Measurements from ENCODE around the gene PJVK. TPM values are rescaled to one million over a fixed set of nuclear protein-coding genes. Genes with fewer than 3 reads are reported as not detected.
"Not testable (repeated sequence)": the region's sequence is repeated elsewhere in the genome, so short reads cannot be mapped to it uniquely, and the experiment has no call there.

PJVK gene
- 0.15 TPM for polyA plus RNA-seq

DNA sequence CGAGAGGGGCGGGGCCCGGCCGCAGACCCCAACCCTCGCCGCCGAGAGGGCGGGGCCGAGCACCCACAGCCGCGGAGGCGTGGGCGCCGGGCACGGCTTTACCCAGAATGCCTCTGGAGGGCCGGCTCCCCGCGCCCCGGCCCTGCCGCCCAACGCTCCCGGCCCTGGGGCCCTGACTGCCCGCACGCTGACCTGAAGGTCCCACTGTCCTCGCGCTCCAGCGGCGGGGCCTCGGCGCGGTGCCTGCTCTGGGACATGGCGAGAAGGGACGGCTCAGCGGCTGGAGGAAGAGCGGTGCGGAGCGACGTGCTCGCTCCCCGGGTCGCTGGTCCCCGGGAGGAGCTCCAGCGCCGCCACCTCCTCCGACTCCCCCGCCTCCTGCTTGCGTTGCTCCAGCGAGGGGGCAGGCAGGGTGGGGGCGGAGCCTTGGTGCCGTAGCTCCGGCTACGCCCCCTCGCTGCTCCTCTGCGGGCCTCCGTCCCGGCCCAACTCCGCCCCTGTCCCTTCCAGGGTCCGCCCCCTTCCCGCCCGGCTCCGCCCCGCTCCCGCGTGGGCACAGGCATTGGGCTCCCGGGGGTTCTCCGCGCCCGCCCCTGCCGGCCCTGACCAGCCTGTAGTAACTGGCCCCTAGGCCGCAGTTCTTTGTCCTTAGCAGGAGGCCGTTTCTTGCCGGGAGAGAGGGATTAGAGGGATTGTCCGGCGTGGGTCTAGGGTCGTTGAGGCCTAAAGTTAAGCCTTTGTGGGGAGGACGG is at the start of gene PJVK, which contains the start of gene PRKRA:
Gene PJVK (plus strand): TSS at position 605 of the 752 bp plus-strand sequence. CDS start 2,032 bp downstream, outside the sequence.
Gene PRKRA (minus strand): TSS at position 402 of the 752 bp plus-strand sequence. CDS start 145 bp downstream, at position 257.
- Mint-ChIP-seq H3K4me3 (peak within 1 kb of the TSS; percentile 89 to 99 (median 94)), H3K27ac (peak within 1 kb of the TSS; percentile 88 to 98 (median 94)), H3K27me3 (no peaks in the 10 kb centered on the region), H3K9me3 (no peaks in the 10 kb centered on the region), H3K4me1 (peaks cover 17 to 27% (median 27%) of the 10 kb centered on the region in 3 donors), H3K36me3 (peaks cover 2% of the 10 kb centered on the region)

DNA sequence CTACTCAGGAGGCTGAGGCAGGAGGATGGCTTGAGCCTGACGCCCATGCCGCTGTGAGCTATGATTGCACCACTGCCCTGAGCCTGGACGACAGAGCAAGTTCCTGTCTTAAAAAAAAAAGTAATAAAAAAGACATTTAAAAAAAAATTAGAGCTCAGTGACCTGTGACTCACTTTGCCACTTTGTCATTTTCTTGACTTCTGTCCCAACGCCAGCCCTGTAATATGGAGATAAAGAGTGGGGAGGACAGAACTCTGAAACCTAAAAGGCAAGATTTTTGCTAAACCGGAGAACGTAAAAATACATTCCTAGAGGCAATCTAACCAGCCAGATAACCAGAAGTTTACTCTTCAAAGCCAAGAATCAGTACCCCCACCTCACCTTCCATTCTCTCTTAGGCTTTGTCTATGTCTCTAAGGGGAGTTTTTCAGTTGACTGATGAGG is 49.2 kb upstream of the PJVK start:
- Mint-ChIP-seq H3K27me3 (no peaks in the 10 kb centered on the region), H3K27ac (no peak overlapping the region), H3K4me3 (no peak overlapping the region), H3K36me3 (no peaks in the 10 kb centered on the region), H3K4me1 (peaks cover 0 to 5% (median 0%) of the 10 kb centered on the region in 3 donors), H3K9me3 (no peaks in the 10 kb centered on the region)

DNA sequence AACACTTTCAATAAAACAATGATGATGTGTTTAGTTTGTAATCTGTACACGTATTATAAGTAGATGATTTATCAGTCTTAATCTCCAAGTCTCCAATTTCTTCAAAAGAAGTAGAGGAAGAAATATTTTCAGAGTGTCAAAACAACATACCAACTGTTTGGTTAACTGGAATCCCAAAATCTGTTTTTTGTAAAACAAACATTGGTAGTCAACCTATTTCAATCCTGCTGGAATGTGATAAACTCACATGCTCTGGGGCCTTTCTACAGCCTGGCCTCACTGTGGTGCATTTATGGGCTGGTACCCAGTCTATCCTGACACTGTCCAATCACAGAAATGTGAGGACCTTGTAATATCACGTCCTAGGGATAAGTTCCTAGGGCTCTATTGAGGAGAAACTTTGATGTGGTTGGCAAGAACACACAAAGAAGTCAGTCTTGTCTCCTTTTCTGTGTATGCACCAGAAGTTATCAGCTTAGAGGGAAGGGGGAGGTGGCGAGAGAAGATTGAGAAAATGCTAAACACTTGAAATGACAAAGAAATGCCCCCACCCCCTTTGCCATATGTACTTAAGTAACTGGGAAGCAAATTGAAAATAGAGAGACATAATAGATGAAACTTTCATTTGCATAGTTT is 47.4 kb upstream of the PJVK start:
- peak overlapping the region in 1 of 3 donors; percentile 5 for H3K27ac Mint-ChIP-seq
- H3K4me3 Mint-ChIP-seq = no peak overlapping the region
- no peaks in the 10 kb centered on the region for H3K27me3 Mint-ChIP-seq
- H3K36me3 Mint-ChIP-seq = no peaks in the 10 kb centered on the region
- peaks cover 0 to 5% (median 0%) of the 10 kb centered on the region in 3 donors for H3K4me1 Mint-ChIP-seq
- no peaks in the 10 kb centered on the region for H3K9me3 Mint-ChIP-seq

DNA sequence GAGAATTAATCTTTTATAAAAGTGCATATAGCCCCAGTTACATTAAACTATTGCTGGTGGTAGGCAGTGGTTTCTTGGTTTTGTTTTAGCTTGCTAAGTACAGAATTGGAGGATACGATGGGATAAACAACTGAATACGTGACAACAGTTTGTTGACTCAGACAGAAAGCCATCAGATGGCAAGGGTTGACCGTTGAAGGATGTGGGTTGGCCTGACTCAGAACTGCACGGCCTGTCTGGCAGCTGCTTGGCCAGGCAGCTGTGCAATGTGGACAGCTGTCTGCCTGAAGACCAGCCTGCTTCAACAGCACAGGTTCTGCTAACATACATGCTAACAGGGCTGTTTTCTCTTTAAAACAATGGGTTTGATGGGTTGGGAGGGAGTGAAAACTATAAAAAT is 46.8 kb upstream of the PJVK start:
- Mint-ChIP-seq H3K4me1 (peaks cover 0 to 5% (median 0%) of the 10 kb centered on the region in 3 donors), H3K27ac (peak overlapping the region in 1 of 3 donors; percentile 5), H3K4me3 (no peak overlapping the region), H3K27me3 (no peaks in the 10 kb centered on the region), H3K9me3 (no peaks in the 10 kb centered on the region), H3K36me3 (no peaks in the 10 kb centered on the region)

GRCh38 chr2:178409261-178409660 is 41.9 kb upstream of the PJVK start:
- Mint-ChIP-seq H3K4me1 (peaks cover 11 to 15% (median 13%) of the 10 kb centered on the region in 3 donors), H3K4me3 (no peak overlapping the region), H3K27me3 (no peaks in the 10 kb centered on the region), H3K9me3 (no peaks in the 10 kb centered on the region), H3K36me3 (no peaks in the 10 kb centered on the region), H3K27ac (no peak overlapping the region)

- peaks cover 18 to 23% (median 19%) of the 10 kb centered on the region in 3 donors for H3K4me1 Mint-ChIP-seq
- H3K36me3 Mint-ChIP-seq = no peaks in the 10 kb centered on the region
- H3K4me3 Mint-ChIP-seq = peak overlapping the region in 3 of 4 donors; percentile 4 to 79 (median 70)
- no peaks in the 10 kb centered on the region for H3K27me3 Mint-ChIP-seq
- H3K9me3 Mint-ChIP-seq = no peaks in the 10 kb centered on the region
- H3K27ac Mint-ChIP-seq = peak overlapping the region in 1 of 3 donors; percentile 50
Observed at GRCh38 chr2:178412047-178412446, 39.1 kb upstream of the PJVK start.

DNA sequence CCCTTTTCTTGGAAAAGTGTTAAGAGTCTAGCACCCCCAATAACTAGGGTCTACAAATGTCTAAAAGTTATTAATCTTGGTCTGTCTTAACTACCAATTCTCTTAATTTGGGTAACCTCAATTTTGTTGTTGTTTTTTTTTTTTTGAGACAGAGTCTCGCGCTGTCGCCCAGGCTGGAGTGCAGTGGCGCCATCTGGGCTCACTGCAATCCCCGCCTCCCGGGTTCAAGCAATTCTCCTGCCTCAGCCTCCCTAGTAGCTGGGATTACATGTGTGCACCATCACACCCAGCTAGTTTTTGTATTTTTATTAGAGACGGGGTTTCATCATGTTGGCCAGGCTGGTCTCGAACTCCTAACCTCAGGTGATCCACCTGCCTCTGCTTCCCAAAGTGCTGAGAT is 38.7 kb upstream of the PJVK start:
- H3K9me3 Mint-ChIP-seq, H3K27ac Mint-ChIP-seq, H3K27me3 Mint-ChIP-seq, H3K36me3 Mint-ChIP-seq: not testable (repeated sequence)
- Mint-ChIP-seq H3K4me3 (peak overlapping the region; percentile 79 to 98 (median 90)), H3K4me1 (peaks cover 18 to 23% (median 19%) of the 10 kb centered on the region in 3 donors)

GRCh38 chr2:178413472-178414265 is 37.5 kb upstream of the PJVK start:
- no peaks in the 10 kb centered on the region for H3K36me3 Mint-ChIP-seq
- H3K27ac Mint-ChIP-seq = peak overlapping the region; percentile 5 to 97 (median 96)
- H3K4me3 Mint-ChIP-seq = peak overlapping the region; percentile 79 to 98 (median 90)
- H3K4me1 Mint-ChIP-seq = peaks cover 18 to 23% (median 19%) of the 10 kb centered on the region in 3 donors
- no peaks in the 10 kb centered on the region for H3K27me3 Mint-ChIP-seq
- no peaks in the 10 kb centered on the region for H3K9me3 Mint-ChIP-seq

- H3K4me3 Mint-ChIP-seq = peak overlapping the region; percentile 79 to 98 (median 90)
- H3K27me3 Mint-ChIP-seq = no peaks in the 10 kb centered on the region
- peaks cover 18 to 23% (median 19%) of the 10 kb centered on the region in 3 donors for H3K4me1 Mint-ChIP-seq
- peak overlapping the region; percentile 5 to 97 (median 96) for H3K27ac Mint-ChIP-seq
- H3K36me3 Mint-ChIP-seq = no peaks in the 10 kb centered on the region
- H3K9me3 Mint-ChIP-seq = no peaks in the 10 kb centered on the region
Observed at GRCh38 chr2:178414266-178415247, 36.6 kb upstream of the PJVK start.

DNA sequence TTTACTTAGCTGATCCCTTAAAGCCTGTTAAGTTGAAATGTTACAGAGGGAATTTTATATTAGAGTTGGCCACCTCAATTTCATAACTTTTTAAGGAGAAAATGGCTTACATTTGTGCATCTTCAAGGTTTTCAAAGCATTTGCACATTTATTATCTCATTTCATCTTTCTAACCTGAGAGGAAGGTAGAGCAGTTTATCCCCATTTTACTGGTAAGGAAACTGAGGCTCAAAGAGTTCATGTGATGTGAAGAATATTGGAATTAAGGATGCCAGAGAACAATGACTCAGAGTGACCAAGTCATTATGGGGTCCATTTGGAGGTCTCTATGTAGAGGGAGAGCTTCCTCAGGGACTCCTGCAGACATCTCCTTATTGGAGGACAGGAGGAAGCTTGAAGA is 35.2 kb upstream of the PJVK start:
- no peak overlapping the region for H3K27ac Mint-ChIP-seq
- peaks cover 18 to 25% (median 19%) of the 10 kb centered on the region in 3 donors for H3K4me1 Mint-ChIP-seq
- no peaks in the 10 kb centered on the region for H3K36me3 Mint-ChIP-seq
- H3K4me3 Mint-ChIP-seq = no peak overlapping the region
- no peaks in the 10 kb centered on the region for H3K27me3 Mint-ChIP-seq
- H3K9me3 Mint-ChIP-seq = no peaks in the 10 kb centered on the region

GRCh38 chr2:178417916-178418315 is 33.3 kb upstream of the PJVK start:
- no peaks in the 10 kb centered on the region for H3K36me3 Mint-ChIP-seq
- peak overlapping the region in 1 of 4 donors; percentile 27 for H3K4me3 Mint-ChIP-seq
- no peaks in the 10 kb centered on the region for H3K9me3 Mint-ChIP-seq
- no peak overlapping the region for H3K27ac Mint-ChIP-seq
- no peaks in the 10 kb centered on the region for H3K27me3 Mint-ChIP-seq
- peaks cover 17 to 24% (median 19%) of the 10 kb centered on the region in 3 donors for H3K4me1 Mint-ChIP-seq

GRCh38 chr2:178418426-178418825 is 32.8 kb upstream of the PJVK start:
- Mint-ChIP-seq H3K4me1 (peaks cover 12 to 19% (median 15%) of the 10 kb centered on the region in 3 donors), H3K27me3 (no peaks in the 10 kb centered on the region), H3K36me3 (no peaks in the 10 kb centered on the region), H3K27ac (no peak overlapping the region), H3K9me3 (no peaks in the 10 kb centered on the region), H3K4me3 (no peak overlapping the region)

DNA sequence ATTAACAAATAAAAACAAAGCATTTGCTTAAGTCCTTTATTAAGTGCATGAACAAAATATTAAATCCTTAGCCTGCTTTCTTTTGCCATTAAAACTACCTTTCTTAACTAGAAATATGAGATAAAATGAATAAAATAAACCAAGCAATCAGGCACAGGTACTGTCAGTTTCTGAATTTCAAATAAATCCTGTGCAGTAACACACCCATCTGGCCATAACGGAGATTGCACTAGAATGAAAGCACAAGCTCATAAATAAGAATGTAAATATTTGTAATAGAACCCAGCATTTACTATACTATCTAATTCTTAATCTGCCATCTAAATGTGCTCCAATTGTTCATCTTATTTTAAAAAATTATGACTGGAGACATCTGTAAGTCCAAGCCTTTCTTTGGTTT is 32.1 kb upstream of the PJVK start:
- Mint-ChIP-seq H3K36me3 (no peaks in the 10 kb centered on the region), H3K27me3 (no peaks in the 10 kb centered on the region), H3K9me3 (no peaks in the 10 kb centered on the region), H3K4me1 (peaks cover 8 to 12% (median 10%) of the 10 kb centered on the region in 3 donors), H3K27ac (no peak overlapping the region), H3K4me3 (no peak overlapping the region)
